NCI-H2171 (cell line): ENCODE data around the gene PFDN6.

Experiments used
- DNase-seq: peaks from one replicate; lab custom pipeline; 2025; lab: John Stamatoyannopoulos, UW

Gene PFDN6

GRCh38 chr6:33295621-33296369 lies 6.4 kb downstream of the PFDN6 start:
- no peak for DNase-seq

GRCh38 chr6:33296797-33297405 lies 7.5 kb downstream of the PFDN6 start:
- no peak for DNase-seq

GRCh38 chr6:33297406-33297955 lies 8.1 kb downstream of the PFDN6 start:
- DNase-seq = no peak

- DNase-seq = no peak
These were observed 8.8 kb downstream of the PFDN6 start for GRCh38 chr6:33297956-33298772.

GRCh38 chr6:33298773-33299236 lies 9.4 kb downstream of the PFDN6 start, which contains the start of gene RGL2:
Gene RGL2, minus strand, starts transcription at chr6:33298942. Its CDS starts 332 bp downstream, at chr6:33298610.
- peak; percentile 47 for DNase-seq

- peak; percentile 91 for DNase-seq
These were observed 10.0 kb downstream of the PFDN6 start for GRCh38 chr6:33299237-33299944.

GRCh38 chr6:33301877-33302276 lies 12.5 kb downstream of the PFDN6 start:
- no peak for DNase-seq

GRCh38 chr6:33304216-33304615 lies 14.8 kb downstream of the PFDN6 start:
- no peak for DNase-seq

- DNase-seq = no peak
These were observed 15.7 kb downstream of the PFDN6 start for GRCh38 chr6:33305052-33305451.

GRCh38 chr6:33306356-33306755 lies 17.0 kb downstream of the PFDN6 start:
- DNase-seq = no peak

- DNase-seq = peak; percentile 89
These were observed 23.1 kb downstream of the PFDN6 start for GRCh38 chr6:33312361-33313104.

GRCh38 chr6:33313105-33313708 lies 23.8 kb downstream of the PFDN6 start:
- DNase-seq = no peak

GRCh38 chr6:33313709-33314514 lies 24.5 kb downstream of the PFDN6 start, which contains the start of gene TAPBP:
Gene TAPBP, minus strand, starts transcription at chr6:33314078. Its CDS starts 37 bp downstream, at chr6:33314041.
- no peak for DNase-seq

- no peak for DNase-seq
These were observed 25.1 kb downstream of the PFDN6 start for GRCh38 chr6:33314515-33314942.

- DNase-seq = no peak
These were observed 25.8 kb downstream of the PFDN6 start for GRCh38 chr6:33314943-33315792.

GRCh38 chr6:33315793-33316602 lies 26.6 kb downstream of the PFDN6 start:
- no peak for DNase-seq

GRCh38 chr6:33316603-33317418 lies 27.4 kb downstream of the PFDN6 start:
- DNase-seq = no peak
